Astrocyte of the spinal cord (primary cell): ENCODE measurements around the gene TRIO.

Experiments
- DNase-seq: peaks from one replicate; pipeline ENCODE4 v3.0.0; 2011; ENCODE audit warnings: low read depth, low spot score
- H3K4me3 ChIP-seq: 2 replicates; pipeline ENCODE4 v1.5.1; 2011; ENCODE audit warnings: low read depth, mild to moderate bottlenecking, low read length, moderate library complexity
- in situ Hi-C: cut with HindIII; loops from 2 replicates; pipeline ENCODE4 v1.10.0; 2017; ENCODE audit warnings: low sequenced_read_pairs
- TF ChIP-seq, protein P1 (sequence below): IDR thresholded peaks from 2 replicates; pipeline ENCODE4 v1.5.1; 2012; ENCODE audit warnings: low read depth, mild to moderate bottlenecking, low read length, inconsistent platforms

TRIO gene

DNA sequence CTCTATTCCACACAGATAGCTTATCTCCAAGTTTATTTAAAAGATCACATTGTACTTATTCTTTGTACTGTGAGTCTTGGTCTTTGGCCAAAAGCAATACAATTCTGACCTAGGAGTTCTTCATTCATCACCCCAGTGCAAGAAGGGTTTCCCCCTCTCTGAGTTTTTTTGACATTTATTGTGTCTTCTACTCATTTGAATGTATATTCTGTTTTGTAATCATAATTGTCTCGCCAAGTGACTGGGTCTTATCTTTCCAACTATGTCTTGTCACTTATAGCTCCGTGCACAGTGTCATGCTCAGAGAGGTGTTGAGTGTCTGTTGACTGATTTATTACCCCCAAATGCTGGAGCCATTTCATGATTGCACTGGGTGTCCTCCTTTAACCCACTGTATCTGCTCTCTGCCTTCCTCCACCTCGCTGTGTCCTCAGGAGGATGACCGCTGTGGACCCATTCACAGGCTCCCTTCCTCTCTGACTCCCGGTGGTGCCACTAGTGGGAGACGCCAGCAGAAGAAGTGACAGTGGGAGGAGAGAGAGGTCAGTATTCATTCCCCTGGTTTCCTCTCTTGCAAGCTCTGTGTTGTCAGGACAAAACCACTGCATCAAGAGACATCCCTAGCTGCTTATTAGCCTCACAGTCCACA, 11.2 kb upstream of the TRIO start:
- no peak overlapping the region for H3K4me3 ChIP-seq
- in situ Hi-C loops: no loop called here
- no peak for DNase-seq
- TF ChIP-seq, protein P1, sequence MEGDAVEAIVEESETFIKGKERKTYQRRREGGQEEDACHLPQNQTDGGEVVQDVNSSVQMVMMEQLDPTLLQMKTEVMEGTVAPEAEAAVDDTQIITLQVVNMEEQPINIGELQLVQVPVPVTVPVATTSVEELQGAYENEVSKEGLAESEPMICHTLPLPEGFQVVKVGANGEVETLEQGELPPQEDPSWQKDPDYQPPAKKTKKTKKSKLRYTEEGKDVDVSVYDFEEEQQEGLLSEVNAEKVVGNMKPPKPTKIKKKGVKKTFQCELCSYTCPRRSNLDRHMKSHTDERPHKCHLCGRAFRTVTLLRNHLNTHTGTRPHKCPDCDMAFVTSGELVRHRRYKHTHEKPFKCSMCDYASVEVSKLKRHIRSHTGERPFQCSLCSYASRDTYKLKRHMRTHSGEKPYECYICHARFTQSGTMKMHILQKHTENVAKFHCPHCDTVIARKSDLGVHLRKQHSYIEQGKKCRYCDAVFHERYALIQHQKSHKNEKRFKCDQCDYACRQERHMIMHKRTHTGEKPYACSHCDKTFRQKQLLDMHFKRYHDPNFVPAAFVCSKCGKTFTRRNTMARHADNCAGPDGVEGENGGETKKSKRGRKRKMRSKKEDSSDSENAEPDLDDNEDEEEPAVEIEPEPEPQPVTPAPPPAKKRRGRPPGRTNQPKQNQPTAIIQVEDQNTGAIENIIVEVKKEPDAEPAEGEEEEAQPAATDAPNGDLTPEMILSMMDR: no peak

DNA sequence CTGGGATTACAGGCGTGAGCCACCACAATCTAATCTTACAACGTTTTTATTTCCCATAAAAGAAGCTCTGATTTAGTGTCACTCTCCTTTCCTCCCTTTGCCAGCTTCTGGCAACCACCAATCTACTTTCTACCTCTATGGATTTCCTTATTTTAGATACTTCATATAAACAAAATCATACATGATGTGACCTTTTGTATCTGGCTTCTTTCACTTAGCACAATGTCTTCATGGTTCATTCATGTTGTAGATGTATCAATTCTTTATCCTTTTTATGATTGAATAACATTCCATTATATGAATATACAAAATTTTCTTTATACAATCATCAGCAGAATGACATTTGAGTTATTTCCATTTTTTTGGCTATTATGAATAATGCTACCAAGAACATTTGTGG, 9.7 kb upstream of the TRIO start:
- H3K4me3 ChIP-seq: no peak overlapping the region
- in situ Hi-C loops: no loop called here
- DNase-seq: no peak
- TF ChIP-seq, protein P1: no peak

DNA sequence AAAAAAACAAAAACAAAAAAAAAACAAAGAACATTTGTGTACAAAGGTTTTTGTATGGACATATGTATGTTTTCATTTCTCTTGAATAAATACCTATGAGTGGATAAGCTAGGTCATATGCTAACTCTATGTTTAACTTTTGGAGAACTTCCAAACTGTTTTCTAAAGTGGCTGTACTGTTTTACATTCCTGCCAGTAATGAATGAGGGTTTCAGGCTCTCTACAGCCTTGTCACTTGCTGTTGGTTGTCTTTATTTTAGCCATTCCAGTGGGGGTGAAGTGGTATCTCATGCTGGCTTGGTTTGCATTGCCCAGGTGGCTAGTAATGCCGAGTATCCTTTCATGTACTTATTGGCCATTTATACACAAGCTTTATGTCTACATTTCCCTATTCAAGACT, 9.1 kb upstream of the TRIO start:
- no peak for DNase-seq
- in situ Hi-C loops: no loop called here
- TF ChIP-seq, protein P1: no peak
- no peak overlapping the region for H3K4me3 ChIP-seq

DNA sequence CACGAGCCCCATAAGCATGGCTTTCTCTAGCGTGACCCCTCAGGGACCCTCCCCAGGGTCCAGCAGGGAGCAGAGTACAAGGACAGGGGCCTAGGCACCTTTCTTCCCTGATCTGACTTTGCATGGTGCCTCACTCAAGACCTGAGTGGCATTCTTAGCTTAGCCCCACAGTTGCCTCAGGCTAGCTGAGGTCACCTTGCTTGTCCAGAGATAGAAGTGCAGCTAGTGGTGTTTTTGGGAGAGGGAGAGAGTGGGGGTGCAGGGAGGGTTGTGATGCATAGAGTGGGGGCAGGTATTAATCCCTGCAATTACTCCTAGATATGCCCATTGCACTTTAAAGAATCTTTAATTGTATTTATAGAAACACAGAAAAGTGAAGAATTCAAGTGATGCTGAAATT, 8.4 kb upstream of the TRIO start:
- in situ Hi-C loops: no loop called here
- H3K4me3 ChIP-seq: no peak overlapping the region
- TF ChIP-seq, protein P1: no peak
- DNase-seq: no peak

DNA sequence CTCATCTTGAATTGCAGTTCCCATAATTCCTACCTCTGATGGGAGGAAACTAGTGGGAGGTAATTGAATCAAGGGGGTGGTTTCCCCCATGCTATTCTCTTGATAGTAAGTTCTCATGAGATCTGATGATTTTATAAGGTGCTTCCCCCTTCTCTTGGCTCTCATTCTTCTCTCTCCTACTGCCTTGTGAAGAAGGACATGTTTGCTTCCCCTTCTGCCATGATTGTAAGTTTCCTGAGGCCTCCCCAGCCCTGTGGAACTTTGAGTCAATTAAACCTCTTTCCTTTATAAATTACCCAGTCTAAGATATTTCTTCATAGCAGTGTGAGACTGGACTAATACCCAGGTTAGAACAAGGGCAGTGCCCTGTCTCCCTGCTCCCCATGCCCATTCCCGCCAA, 7.5 kb upstream of the TRIO start:
- TF ChIP-seq, protein P1: no peak
- in situ Hi-C loops: no loop called here
- H3K4me3 ChIP-seq: no peak overlapping the region
- no peak for DNase-seq

DNA sequence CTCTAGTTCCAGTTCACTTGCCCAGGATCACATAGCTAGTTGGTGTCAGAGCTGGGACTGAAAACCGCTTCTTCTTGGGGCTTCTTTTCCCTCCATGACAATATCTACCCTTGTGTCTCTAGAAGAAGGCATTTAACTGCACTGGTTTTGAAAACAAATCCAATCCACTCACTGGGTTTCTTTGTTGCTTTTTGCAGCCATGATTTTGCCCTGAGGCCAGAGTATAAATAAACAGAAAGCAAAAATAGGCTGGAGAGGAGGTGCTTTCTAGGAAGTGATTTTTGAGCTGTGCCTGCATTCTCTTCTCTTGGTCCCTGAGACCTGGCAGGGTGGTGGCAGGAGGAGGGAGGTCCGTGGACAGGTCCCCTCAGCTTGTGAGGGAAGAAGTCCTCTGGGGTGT, 6.9 kb upstream of the TRIO start:
- in situ Hi-C loops: no loop called here
- H3K4me3 ChIP-seq: no peak overlapping the region
- no peak for DNase-seq
- TF ChIP-seq, protein P1: no peak
